IMR-90 (cell line): ENCODE data around the gene GALNT9. TPM values are rescaled to one million over a fixed set of nuclear protein-coding genes. Genes with fewer than 3 reads are reported as not detected.

ENCODE experiments used
- ATAC-seq: fragments of 200-7000 bp; cut with Tn5 transposase; 2 replicates; pipeline ENCODE4 v1.9.1; 2020; ENCODE audit warnings: low read depth, mild to moderate bottlenecking, moderate library complexity
- BruUV-seq: library from RNA; stranded (reverse); fragments of 400-500 nt; replicated peaks from 2 replicates; lab custom pipeline; 2021; lab: Mats Ljungman, UMichigan
- CTCF ChIA-PET: fragments of 300-600 bp; formaldehyde crosslinking; extraction: SDS; loops from one replicate; lab custom pipeline; 2021; ENCODE audit warnings: antibody characterized with exemption; lab: Yijun Ruan, JAX
- POLR2A ChIA-PET: fragments of 300-600 bp; sonication (Branson Sonifier 250); formaldehyde crosslinking; loops from one replicate; lab custom pipeline; 2022; ENCODE audit warnings: antibody characterized with exemption; ENCODE audit not compliant: unreplicated experiment; lab: Charles Lee
- DNase-seq: peaks from one replicate; pipeline ENCODE4 v3.0.0; 2013
- H2AFZ ChIP-seq: replicated peaks from 2 replicates; pipeline ENCODE3; 2013; ENCODE audit warnings: low read length, mild to moderate bottlenecking; ENCODE audit not compliant: poor library complexity
- H2AK5ac ChIP-seq: 2 replicates; pipeline ENCODE4 v1.6.1; 2013; ENCODE audit warnings: low read depth, low read length, inconsistent platforms
- H2AK9ac ChIP-seq: replicated peaks from 2 replicates; pipeline ENCODE3; 2013; ENCODE audit warnings: mild to moderate bottlenecking, low read depth, low read length, moderate library complexity; ENCODE audit not compliant: poor library complexity
- H2BK120ac ChIP-seq: 2 replicates; pipeline ENCODE4 v1.6.1; 2013; ENCODE audit warnings: low read depth, low read length, inconsistent platforms
- H2BK15ac ChIP-seq: 3 replicates; pipeline ENCODE4 v1.6.1; 2013; ENCODE audit warnings: low read depth, low read length, inconsistent platforms
- H2BK20ac ChIP-seq: 2 replicates; pipeline ENCODE4 v1.6.1; 2013; ENCODE audit warnings: low read depth, mild to moderate bottlenecking, inconsistent platforms, low read length, moderate library complexity
- H2BK5ac ChIP-seq: 2 replicates; pipeline ENCODE4 v1.6.1; 2013; ENCODE audit warnings: mild to moderate bottlenecking, low read depth, low read length, inconsistent platforms; ENCODE audit not compliant: poor library complexity, severe bottlenecking
- H3K14ac ChIP-seq: replicated peaks from 2 replicates; pipeline ENCODE4 v1.6.1; 2013; ENCODE audit warnings: low read depth, low read length, inconsistent platforms
- H3K18ac ChIP-seq: 2 replicates; pipeline ENCODE4 v1.6.1; 2013; ENCODE audit warnings: low read depth, low read length, control low read depth
- H3K23ac ChIP-seq: 2 replicates; pipeline ENCODE4 v1.6.1; 2013; ENCODE audit warnings: low read depth, low read length, inconsistent platforms
- H3K27ac ChIP-seq: 2 replicates; pipeline ENCODE4 v1.5.1; 2013; ENCODE audit warnings: mild to moderate bottlenecking, control low read depth, low read length; ENCODE audit not compliant: insufficient read depth
- H3K27me3 ChIP-seq: 2 replicates; pipeline ENCODE4 v1.6.1; 2013; ENCODE audit warnings: low read length; ENCODE audit not compliant: control insufficient read depth, insufficient read depth
- H3K36me3 ChIP-seq: 2 replicates; pipeline ENCODE4 v1.6.1; 2013; ENCODE audit warnings: low read length, mixed read lengths; ENCODE audit not compliant: control insufficient read depth, insufficient read depth
- H3K4ac ChIP-seq: 2 replicates; pipeline ENCODE4 v1.6.1; 2013; ENCODE audit warnings: low read depth, low read length, inconsistent platforms
- H3K4me1 ChIP-seq: 2 replicates; pipeline ENCODE4 v1.6.1; 2013; ENCODE audit warnings: low read length, mixed read lengths; ENCODE audit not compliant: control insufficient read depth, insufficient read depth
- H3K4me2 ChIP-seq: 2 replicates; pipeline ENCODE4 v1.6.1; 2013; ENCODE audit warnings: low read depth, mild to moderate bottlenecking, control low read depth, low read length, moderate library complexity
- H3K4me3 ChIP-seq: 2 replicates; pipeline ENCODE4 v1.5.1; 2013; ENCODE audit warnings: low read depth, mild to moderate bottlenecking, control low read depth, low read length, moderate library complexity; ENCODE audit not compliant: insufficient read depth
- H3K56ac ChIP-seq: 2 replicates; pipeline ENCODE4 v1.6.1; 2013; ENCODE audit warnings: low read length, inconsistent platforms; ENCODE audit not compliant: insufficient read depth; ENCODE audit errors: extremely low read depth
- H3K79me1 ChIP-seq, 2 experiments: 2 replicates each; pipeline ENCODE4 v1.6.1; 2013; ENCODE audit warnings: low read length in 2 of 2, inconsistent platforms in 1 of 2, low read depth in 1 of 2
- H3K9ac ChIP-seq: 2 replicates; pipeline ENCODE4 v1.6.1; 2013; ENCODE audit warnings: low read depth, low read length, control low read depth
- H3K9me1 ChIP-seq: 2 replicates; pipeline ENCODE4 v1.6.1; 2013; ENCODE audit warnings: low read length, inconsistent platforms; ENCODE audit not compliant: insufficient read depth
- H3K9me3 ChIP-seq: 2 replicates; pipeline ENCODE4 v1.6.1; 2013; ENCODE audit warnings: low read length; ENCODE audit not compliant: control insufficient read depth, insufficient read depth
- H4K20me1 ChIP-seq: 2 replicates; pipeline ENCODE4 v1.6.1; 2013; ENCODE audit warnings: low read length, inconsistent platforms; ENCODE audit not compliant: insufficient read depth
- H4K5ac ChIP-seq: 2 replicates; pipeline ENCODE4 v1.6.1; 2013; ENCODE audit warnings: mild to moderate bottlenecking, low read depth, low read length, control low read depth
- H4K8ac ChIP-seq, 2 experiments: 2 replicates each; pipeline ENCODE4 v1.6.1; 2013; ENCODE audit warnings: low read depth in 2 of 2, low read length in 2 of 2, control low read depth in 1 of 2, inconsistent platforms in 1 of 2
- H4K91ac ChIP-seq: 2 replicates; pipeline ENCODE4 v1.6.1; 2013; ENCODE audit warnings: low read depth, low read length, inconsistent platforms; ENCODE audit not compliant: insufficient read depth
- BHLHE40 ChIP-seq: fragments of 150-350 bp; IDR thresholded peaks from 2 replicates; pipeline ENCODE4 v1.6.1; 2016; ENCODE audit warnings: mild to moderate bottlenecking, low read depth, low read length
- CEBPB ChIP-seq: IDR thresholded peaks from 2 replicates; pipeline ENCODE4 v1.6.1; 2012; ENCODE audit warnings: low read depth, low read length, improper control_type of control experiment
- CHD1 ChIP-seq: IDR thresholded peaks from 2 replicates; pipeline ENCODE4 v1.6.1; 2012; ENCODE audit warnings: low read depth, low read length, improper control_type of control experiment
- FOS ChIP-seq: fragments of 150-350 bp; IDR thresholded peaks from 2 replicates; pipeline ENCODE4 v1.6.1; 2016; ENCODE audit warnings: low read depth, low read length
- NFE2L2 ChIP-seq: fragments of 150-350 bp; IDR thresholded peaks from 2 replicates; pipeline ENCODE4 v1.6.1; 2016; ENCODE audit warnings: low read depth, mild to moderate bottlenecking, low read length
- WGBS, 2 experiments: methylation state at CpG; one replicate each; pipeline versions ENCODE4 v1.1.5 to v1.1.7; 2013; ENCODE audit warnings: missing lambda C conversion rate in 2 of 2; ENCODE audit not compliant: insufficient read length in 1 of 2; ENCODE audit errors: extremely low coverage in 2 of 2; 5-methylcytosine and 5-hydroxymethylcytosine counted together
- dilution Hi-C: fragments of 300-500 bp; cut with HindIII; formaldehyde crosslinking; loops from one replicate; pipeline ENCODE4 v1.14.3; 2018; ENCODE audit warnings: low sequenced_read_pairs; ENCODE audit not compliant: unreplicated experiment
- in situ Hi-C: fragments of 300-500 bp; cut with MboI; formaldehyde crosslinking; loops from 3 replicates; pipeline ENCODE4 v1.14.3; 2019; ENCODE audit warnings: low sequenced_read_pairs, inconsistent platforms, mixed read lengths
- intact Hi-C: fragments of 100-400 bp; cut with micrococcal nuclease; formaldehyde crosslinking; loops from 2 replicates; pipeline ENCODE4 v1.10.0; 2022
- polyA plus RNA-seq, 3 experiments: library from polyadenylated mRNA; depleted of rRNA; stranded (reverse); fragments of >200 nt; gene quantifications; 2 replicates each; pipeline ENCODE4 v1.2.3, GENCODE V29; 2012; ENCODE audit warnings: low replicate concordance in 1 of 3
- total RNA-seq: library from RNA; depleted of rRNA; stranded (reverse); fragments of >200 nt; gene quantifications from 2 replicates; pipeline ENCODE4 v1.2.3, GENCODE V29; 2012
- TF ChIP-seq, protein P1 (sequence below): fragments of 150-350 bp; IDR thresholded peaks from 2 replicates; pipeline ENCODE4 v1.6.1; 2016; ENCODE audit warnings: low read depth, mild to moderate bottlenecking, low read length, moderate library complexity, borderline replicate concordance
- TF ChIP-seq, protein P2 (sequence below): fragments of 150-350 bp; IDR thresholded peaks from 2 replicates; pipeline ENCODE4 v1.6.1; 2017; ENCODE audit warnings: mild to moderate bottlenecking, antibody characterized with exemption, low read length, low read depth

The GALNT9 gene
- total and polyA plus RNA-seq, 2 of the 4 experiments (the other 2 are of a cell fraction): under 0.01 to 0.12 TPM

DNA sequence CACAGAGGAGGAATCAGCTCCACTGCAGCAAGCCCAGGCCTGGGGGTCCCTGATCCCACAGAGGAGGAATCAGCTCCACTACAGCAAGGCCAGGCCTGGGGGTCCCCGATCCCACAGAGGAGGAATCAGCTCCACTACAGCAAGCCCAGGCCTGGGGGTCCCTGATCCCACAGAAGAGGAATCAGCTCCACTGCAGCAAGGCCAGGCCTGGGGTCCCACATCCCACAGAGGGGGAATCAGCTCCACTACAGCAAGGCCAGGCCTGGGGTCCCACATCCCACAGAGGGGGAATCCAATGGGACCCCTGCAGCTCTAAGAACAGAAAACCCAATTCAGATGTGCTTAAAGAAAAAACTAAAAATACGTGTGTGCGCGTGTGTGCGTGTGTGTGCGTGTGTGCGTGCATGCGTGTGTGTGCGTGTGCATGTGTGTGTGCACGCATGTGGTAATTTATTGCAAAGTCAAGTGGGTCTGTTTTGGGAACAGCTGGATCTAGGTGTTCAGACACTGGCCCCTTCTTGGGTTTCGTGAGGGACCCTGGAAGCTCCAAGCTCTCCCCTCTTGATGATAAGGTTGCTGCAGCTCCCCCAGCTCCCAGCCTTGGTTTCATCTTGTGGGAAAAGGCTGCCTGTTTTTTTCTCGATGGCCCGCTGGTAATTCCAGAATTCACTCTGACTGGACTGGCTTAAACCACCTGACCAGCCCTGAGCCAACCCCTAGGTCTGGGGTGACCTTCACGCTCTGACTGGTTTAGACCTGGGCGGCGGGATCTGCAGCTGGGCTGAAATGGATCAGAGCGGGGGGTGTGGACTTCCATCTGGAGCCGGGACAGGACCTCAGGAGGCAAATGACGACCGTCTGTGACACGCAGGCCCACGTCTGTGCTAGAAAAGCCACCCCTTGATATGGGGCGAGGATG, 47.1 kb downstream of the GALNT9 start (continued):
- TF ChIP-seq NFE2L2: no peak

DNA sequence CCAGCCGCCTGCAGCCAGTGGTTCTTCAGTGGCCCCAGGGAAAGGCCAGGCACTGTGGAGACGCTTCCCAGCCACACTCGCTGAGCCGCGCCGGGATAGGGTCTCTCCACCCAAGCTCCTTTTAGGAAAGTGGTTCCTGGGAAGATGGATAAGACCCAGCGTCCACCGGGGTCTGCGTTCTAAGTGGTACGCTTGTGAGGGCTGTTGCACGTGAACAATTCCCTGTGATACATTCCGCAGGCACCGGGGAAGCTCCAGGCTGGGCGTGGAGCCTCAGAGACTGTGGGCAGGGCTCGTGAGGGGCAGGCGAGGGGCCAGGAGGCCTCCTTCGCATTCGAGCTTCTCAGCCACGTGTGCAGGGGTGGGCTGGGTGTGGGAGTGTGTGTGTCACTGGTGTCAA, 48.4 kb downstream of the GALNT9 start:
- no TSS peak for BruUV-seq
- Histone ChIP-seq H2AK5ac (no peak overlapping the region), H3K56ac (no peak overlapping the region), H2BK5ac (no peak overlapping the region), H3K4me1 (no peaks in the 10 kb centered on the region), H3K23ac (no peak overlapping the region), H4K5ac (no peak overlapping the region), H2AK9ac (no peak overlapping the region), H3K9me1 (no peaks in the 10 kb centered on the region), H3K4ac (no peak overlapping the region), H3K27me3 (peaks cover 25% of the 10 kb centered on the region; the same call in 1 of the 2 replicates), H3K4me3 (no peak overlapping the region), H3K18ac (no peak overlapping the region), H2BK120ac (no peak overlapping the region), H2AFZ (no peak overlapping the region), H3K9me3 (no peaks in the 10 kb centered on the region), H2BK15ac (no peak overlapping the region), H3K27ac (no peak overlapping the region), H4K8ac (no peak overlapping the region), H3K79me1 (no peaks in the 10 kb centered on the region), H4K20me1 (no peaks in the 10 kb centered on the region), H4K91ac (no peak overlapping the region), H3K36me3 (no peaks in the 10 kb centered on the region), H3K9ac (no peak overlapping the region), H3K4me2 (no peak overlapping the region), H3K14ac (no peak overlapping the region), H2BK20ac (no peak overlapping the region)
- intact Hi-C loops: no loop called here
- DNase-seq (no peak), ATAC-seq (no peak)
- dilution Hi-C loops: no loop called here
- in situ Hi-C loops: no loop called here
- ChIA-PET POLR2A (no interaction called here), CTCF (no interaction called here)
- WGBS, 2 experiments: 50% methylated on average over 1 of the region's 19 CpGs; no CpG with 5 or more reads in 1 of the 2 experiments
- no peak for TF ChIP-seq CHD1
- TF ChIP-seq FOS: no peak
- TF ChIP-seq, protein P1, sequence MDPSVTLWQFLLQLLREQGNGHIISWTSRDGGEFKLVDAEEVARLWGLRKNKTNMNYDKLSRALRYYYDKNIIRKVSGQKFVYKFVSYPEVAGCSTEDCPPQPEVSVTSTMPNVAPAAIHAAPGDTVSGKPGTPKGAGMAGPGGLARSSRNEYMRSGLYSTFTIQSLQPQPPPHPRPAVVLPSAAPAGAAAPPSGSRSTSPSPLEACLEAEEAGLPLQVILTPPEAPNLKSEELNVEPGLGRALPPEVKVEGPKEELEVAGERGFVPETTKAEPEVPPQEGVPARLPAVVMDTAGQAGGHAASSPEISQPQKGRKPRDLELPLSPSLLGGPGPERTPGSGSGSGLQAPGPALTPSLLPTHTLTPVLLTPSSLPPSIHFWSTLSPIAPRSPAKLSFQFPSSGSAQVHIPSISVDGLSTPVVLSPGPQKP: no peak
- TF ChIP-seq NFE2L2: no peak
- no peak for TF ChIP-seq CEBPB
- TF ChIP-seq BHLHE40: no peak
- TF ChIP-seq, protein P2, sequence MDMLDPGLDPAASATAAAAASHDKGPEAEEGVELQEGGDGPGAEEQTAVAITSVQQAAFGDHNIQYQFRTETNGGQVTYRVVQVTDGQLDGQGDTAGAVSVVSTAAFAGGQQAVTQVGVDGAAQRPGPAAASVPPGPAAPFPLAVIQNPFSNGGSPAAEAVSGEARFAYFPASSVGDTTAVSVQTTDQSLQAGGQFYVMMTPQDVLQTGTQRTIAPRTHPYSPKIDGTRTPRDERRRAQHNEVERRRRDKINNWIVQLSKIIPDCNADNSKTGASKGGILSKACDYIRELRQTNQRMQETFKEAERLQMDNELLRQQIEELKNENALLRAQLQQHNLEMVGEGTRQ: no peak
